ENCODE measurements around the gene RNF186.

RNF186 gene

GRCh38 chr1:19818324-19818723, 3.2 kb upstream of the RNF186 start:
- TF ChIP-seq, protein P1, sequence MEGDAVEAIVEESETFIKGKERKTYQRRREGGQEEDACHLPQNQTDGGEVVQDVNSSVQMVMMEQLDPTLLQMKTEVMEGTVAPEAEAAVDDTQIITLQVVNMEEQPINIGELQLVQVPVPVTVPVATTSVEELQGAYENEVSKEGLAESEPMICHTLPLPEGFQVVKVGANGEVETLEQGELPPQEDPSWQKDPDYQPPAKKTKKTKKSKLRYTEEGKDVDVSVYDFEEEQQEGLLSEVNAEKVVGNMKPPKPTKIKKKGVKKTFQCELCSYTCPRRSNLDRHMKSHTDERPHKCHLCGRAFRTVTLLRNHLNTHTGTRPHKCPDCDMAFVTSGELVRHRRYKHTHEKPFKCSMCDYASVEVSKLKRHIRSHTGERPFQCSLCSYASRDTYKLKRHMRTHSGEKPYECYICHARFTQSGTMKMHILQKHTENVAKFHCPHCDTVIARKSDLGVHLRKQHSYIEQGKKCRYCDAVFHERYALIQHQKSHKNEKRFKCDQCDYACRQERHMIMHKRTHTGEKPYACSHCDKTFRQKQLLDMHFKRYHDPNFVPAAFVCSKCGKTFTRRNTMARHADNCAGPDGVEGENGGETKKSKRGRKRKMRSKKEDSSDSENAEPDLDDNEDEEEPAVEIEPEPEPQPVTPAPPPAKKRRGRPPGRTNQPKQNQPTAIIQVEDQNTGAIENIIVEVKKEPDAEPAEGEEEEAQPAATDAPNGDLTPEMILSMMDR (IDR thresholded peaks at IDR 0.05): no peak

- TF ChIP-seq, protein P1 (IDR thresholded peaks at IDR 0.05): no peak
Observed at GRCh38 chr1:19817160-19817559, 2.1 kb upstream of the RNF186 start.

DNA sequence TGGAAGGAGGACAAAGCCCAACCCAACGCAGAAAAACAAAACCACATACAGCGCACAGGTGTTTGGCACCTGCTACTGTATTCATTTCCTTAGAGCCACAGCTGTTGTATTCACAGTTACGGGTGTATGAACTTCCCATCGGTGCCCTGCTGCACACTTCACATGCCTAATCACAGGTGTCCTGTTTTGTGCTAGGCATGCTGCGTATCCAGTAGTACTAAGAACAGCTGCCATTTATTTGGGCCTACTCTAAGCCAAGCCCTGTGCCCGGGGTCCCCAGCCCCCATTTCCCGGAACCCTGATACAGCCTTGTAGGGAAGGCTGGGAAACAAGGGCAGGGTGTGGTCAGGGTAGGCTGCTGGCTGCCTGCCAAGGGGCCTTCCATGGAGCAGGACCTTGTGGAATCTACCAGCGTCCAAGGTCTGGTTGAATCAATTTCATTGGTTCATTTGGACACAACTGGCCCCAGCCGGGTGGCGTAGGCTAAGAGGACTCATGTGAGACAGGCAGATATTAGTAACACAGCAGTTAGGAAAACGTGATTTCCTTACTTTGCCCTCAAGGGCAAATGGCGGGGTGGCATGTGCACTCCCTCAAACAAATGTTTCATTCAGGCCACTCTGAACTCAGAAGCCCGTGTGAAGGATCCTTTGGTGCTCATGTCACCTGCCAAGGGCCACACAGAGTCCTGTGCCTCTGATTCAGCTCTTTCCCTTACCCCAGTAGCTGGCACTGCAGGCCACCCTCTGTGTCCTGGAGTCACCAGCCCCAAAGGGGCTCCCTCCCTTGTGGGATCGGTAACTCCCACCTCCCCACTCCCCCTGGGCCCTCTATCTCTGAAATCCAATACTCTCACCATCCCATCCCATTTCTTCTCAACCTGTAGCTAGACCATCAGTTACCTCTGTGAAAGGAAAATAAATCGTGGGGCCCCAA, 986 bp upstream of the RNF186 start:
- TF ChIP-seq, protein P1 (IDR thresholded peaks at IDR 0.05): no peak

DNA sequence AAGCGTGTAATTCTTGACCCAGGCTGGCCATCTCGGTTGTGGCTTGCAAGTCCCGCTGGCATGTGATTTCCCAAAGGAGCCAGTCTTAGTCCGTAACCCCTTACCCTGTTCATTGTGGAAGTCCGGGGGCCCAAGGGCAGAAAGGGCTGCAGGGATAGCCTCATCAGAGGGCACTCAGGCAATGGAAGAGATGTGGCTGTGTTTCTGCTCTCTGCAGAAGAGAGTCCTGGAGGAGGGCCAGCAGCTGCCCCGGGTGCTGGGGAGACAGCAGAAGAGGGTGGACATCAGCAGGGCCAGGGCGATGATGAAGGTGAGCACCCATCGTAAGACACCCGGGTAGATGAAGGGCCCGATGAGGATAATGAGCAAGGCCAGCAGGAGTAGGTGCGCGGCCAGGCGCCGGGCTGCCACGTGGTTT, 830 bp downstream of the RNF186 start:
- TF ChIP-seq, protein P1 (IDR thresholded peaks at IDR 0.05): no peak

- TF ChIP-seq, protein P1 (IDR thresholded peaks at IDR 0.05): no peak
Observed at GRCh38 chr1:19813643-19813960, 1.5 kb downstream of the RNF186 start.

GRCh38 chr1:19812875-19813642, 2.0 kb downstream of the RNF186 start:
- TF ChIP-seq, protein P1 (IDR thresholded peaks at IDR 0.05): no peak

- TF ChIP-seq, protein P1 (IDR thresholded peaks at IDR 0.05): peak; percentile 36; the same call in 1 of the 2 replicates
Observed at GRCh38 chr1:19811206-19811851, 3.8 kb downstream of the RNF186 start.

Measured in LNCAP (cell line).